ENCODE data around the gene CHRNB4. TPM values are rescaled to one million over a fixed set of nuclear protein-coding genes. Genes with fewer than 3 reads are reported as not detected.

CHRNB4 gene
- total and polyA plus RNA-seq, 2 donors (not counting 3 experiments of a cell fraction or from before 2014, with no cell fraction given) = 0.08 TPM; not detected in 1

DNA sequence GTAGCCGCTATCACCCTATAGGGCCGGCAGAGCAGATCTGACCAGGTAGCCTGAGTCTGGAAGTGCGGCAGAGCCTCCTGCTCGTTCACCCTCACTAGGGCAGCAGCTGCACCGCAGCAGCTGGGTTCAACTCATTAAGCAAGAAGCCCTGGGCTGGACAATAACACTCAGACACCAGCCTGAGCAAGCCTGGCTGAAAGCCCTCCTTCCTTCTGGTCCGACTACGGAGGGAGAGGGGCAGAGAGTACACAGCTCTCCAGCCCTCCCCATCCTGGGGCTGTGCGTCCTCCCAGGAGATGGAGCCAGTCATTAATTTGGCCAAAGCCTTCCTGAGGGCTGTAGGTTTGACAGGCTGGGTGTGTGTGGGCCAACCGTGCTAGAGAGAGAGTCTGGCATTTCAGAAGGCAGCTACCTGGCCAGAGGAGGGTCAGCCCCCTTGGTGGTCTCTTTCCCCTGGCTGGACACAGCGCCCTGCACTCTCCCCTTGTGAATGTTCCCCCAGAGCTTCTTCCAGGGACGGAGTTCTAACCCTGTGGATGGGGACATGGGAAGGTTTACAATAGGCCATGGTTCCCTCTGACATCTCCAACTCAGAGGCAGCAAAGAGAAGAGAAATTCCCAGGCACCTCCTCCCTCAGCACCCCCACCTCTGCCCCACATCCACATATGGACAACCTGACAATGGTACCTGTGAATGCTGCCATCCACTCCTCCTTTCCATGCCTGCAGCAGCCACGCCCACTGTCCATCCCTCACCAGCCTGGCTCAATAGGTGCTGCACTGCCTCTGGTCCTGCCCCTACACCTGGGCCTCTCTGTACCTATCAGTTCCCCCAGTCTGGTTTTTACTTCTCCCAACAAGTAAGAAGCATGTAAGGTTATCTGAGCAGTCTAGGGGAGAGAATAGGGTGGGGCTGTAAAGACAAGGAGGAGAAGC is 6.5 kb downstream of the CHRNB4 start:
- H4K20me1 ChIP-seq (replicated peaks; ENCODE audit: control insufficient read depth, extremely low read depth, insufficient read depth, low read length) = no peaks in the 10 kb centered on the region
- POLR2A ChIA-PET = no interaction called here

More for the DNA sequence above, 6.5 kb downstream of the CHRNB4 start:
- Histone ChIP-seq H3K27me3 (ENCODE audit: control insufficient read depth in 2 of 2, insufficient read depth in 2 of 2, low read length in 2 of 2) (peaks cover 5 to 6% of the 10 kb centered on the region in 2 experiments), H3K9me3 (replicated peaks; ENCODE audit: control insufficient read depth, insufficient read depth, low read length) (no peaks in the 10 kb centered on the region), H3K4me1 (ENCODE audit: control insufficient read depth, extremely low read depth, insufficient read depth, low read length) (no peaks in the 10 kb centered on the region), H3K9ac (replicated peaks; ENCODE audit: extremely low read depth, insufficient read depth, low read length) (no peak overlapping the region), H2AFZ (ENCODE audit: low read depth, low read length) (no peak overlapping the region), H3K27ac (ENCODE audit: insufficient read depth, low read depth, low read length) (no peak overlapping the region), H3K36me3 (ENCODE audit: control insufficient read depth in 2 of 2, extremely low read depth in 1 of 2, insufficient read depth in 2 of 2, low read length in 2 of 2) (no peaks in the 10 kb centered on the region), H3K4me3 (replicated peaks in 1 of 3; ENCODE audit: insufficient read depth in 1 of 3, low read depth in 1 of 3, low read length in 3 of 3) (no peak overlapping the region), H3K79me2 (ENCODE audit: control insufficient read depth, insufficient read depth, low read length) (no peaks in the 10 kb centered on the region), H3K9me1 (replicated peaks; ENCODE audit: control insufficient read depth, extremely low read depth, insufficient read depth, low read length) (no peaks in the 10 kb centered on the region), H3K4me2 (ENCODE audit: insufficient read depth, low read length) (no peak overlapping the region)
- FAIRE-seq = no peak
- DNase-seq (ENCODE audit: low read depth, low spot score) = no peak
- no TSS peak for BruUV-seq (replicated peaks)
- CTCF ChIA-PET = no interaction called here
- dilution Hi-C loops (cut with MboI; ENCODE audit: extremely low pct_ligation_motif_present, low sequenced_read_pairs) = no loop called here
- TF ChIP-seq POLR2AphosphoS5 (IDR thresholded peaks at IDR 0.05; ENCODE audit: insufficient read depth, low read depth, low read length) (no peak), POLR2A (IDR thresholded peaks at IDR 0.05; ENCODE audit: low read depth, low read length) (no peak), EZH2 (IDR thresholded peaks at IDR 0.05; ENCODE audit: borderline replicate concordance, low read depth, low read length, severe bottlenecking) (no peak), JUN (IDR thresholded peaks at IDR 0.05; ENCODE audit: borderline replicate concordance, insufficient read depth, insufficient read length, low read depth) (no peak)
- TF ChIP-seq, protein P1, sequence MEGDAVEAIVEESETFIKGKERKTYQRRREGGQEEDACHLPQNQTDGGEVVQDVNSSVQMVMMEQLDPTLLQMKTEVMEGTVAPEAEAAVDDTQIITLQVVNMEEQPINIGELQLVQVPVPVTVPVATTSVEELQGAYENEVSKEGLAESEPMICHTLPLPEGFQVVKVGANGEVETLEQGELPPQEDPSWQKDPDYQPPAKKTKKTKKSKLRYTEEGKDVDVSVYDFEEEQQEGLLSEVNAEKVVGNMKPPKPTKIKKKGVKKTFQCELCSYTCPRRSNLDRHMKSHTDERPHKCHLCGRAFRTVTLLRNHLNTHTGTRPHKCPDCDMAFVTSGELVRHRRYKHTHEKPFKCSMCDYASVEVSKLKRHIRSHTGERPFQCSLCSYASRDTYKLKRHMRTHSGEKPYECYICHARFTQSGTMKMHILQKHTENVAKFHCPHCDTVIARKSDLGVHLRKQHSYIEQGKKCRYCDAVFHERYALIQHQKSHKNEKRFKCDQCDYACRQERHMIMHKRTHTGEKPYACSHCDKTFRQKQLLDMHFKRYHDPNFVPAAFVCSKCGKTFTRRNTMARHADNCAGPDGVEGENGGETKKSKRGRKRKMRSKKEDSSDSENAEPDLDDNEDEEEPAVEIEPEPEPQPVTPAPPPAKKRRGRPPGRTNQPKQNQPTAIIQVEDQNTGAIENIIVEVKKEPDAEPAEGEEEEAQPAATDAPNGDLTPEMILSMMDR (IDR thresholded peaks at IDR 0.05; ENCODE audit: extremely low read depth in 1 of 2, insufficient read depth in 1 of 2, low read depth in 1 of 2, low read length in 2 of 2) = no peak
- intact Hi-C loops (cut with micrococcal nuclease) = no loop called here

All from endothelial cell of umbilical vein (primary cell).